ENCODE results near the gene PID1.
"Not testable (repeated sequence)": the region's sequence is repeated elsewhere in the genome, so short reads cannot be mapped to it uniquely, and the experiment has no call there.

PID1 gene

DNA sequence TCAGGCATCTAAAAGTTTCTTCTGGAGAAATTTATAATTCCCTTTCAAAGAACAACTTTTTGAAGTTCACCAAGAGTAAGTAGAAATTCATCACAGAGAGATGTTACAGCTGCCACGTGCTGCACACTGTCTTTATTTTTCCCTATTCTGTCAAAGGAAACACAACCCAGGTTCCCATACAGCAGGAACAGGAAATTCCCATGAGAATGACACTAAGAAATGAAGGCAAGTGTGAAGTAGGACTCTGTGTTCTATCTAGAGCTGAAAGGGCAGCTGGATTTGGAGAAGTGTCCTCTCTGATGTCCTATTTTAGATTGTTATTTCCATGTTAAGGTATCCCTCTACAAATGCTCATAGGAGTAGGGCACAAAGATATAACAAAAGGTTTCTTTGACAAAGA, 58.8 kb downstream of the PID1 start:
- DNase-seq (ENCODE audit: low read depth): no peak

DNA sequence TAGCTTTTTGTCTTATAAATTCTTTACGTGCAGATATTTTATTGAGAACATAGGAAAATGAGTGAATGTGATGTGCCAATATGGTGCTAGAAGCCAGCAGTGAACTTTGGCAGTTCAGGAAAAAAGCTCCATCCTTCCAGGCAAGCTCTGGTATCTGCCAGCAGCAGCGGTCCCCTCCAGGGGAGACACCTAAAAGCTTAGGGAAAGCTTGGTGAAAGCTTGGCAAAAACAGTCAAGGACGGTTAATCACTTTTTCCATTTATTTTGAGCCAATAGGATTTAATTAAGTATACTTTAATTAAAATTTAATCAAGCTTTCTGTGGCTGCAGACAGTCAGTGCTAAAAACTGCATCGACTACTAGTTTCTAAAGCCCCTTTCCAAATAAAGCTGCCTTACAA, 60.4 kb downstream of the PID1 start:
- no peak for DNase-seq (ENCODE audit: low read depth)

DNA sequence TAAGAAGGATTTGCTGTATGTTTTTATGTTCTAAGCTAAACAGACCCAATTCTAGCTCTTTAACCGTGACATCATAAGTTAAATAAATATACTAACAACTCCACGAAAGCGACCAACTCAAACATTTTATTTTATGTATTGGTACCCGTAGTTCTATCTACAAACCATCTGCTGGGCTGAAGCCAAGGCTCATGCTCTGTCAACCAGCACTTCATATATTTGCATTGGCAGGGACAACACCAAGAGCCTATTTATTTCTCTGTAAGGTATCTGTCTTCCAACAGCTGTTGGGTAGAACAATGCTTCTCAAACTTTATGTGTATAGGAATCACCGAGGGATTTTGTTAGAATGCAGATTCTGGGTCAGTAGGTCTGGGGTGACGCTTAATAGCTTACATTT, 64.5 kb downstream of the PID1 start:
- no peak for DNase-seq (ENCODE audit: low read depth)

DNA sequence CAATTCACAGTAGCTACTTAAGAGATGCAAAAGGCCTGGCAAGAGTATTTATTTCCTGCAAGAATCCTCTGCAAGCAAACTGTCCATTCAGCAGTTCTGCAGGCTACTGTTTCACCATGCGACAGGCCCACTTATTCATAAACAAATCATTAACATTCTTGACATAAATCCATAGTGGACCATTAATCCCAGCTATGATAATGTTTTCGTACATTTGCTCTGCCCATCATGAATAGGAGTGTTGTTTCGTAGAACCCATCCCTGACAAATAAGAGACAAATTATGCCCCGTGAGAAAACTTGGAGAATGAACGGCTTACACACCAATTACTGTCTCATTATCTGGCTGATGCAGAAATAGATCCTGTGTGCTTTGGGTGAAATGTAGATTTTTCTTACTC, 65.4 kb downstream of the PID1 start:
- no peak for DNase-seq (ENCODE audit: low read depth)

DNA sequence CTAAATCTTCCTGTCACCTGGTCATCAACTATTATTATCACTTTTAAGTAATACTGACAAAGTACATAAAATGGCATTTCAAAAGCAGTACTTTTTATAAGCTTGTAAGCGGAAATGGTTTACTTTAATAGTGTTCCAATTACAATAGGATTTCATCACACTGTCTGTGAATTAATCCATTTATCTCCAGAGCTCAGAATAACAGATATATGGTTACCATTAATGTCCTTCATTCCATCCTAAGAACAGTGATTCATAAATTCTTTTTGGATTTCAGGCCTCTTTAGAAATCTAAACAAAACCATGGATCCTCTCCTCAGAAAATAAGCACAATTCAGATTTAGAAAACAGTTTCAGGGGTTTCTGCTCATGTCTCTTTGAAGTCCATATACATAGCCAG, 68.4 kb downstream of the PID1 start:
- DNase-seq (ENCODE audit: low read depth): no peak

DNA sequence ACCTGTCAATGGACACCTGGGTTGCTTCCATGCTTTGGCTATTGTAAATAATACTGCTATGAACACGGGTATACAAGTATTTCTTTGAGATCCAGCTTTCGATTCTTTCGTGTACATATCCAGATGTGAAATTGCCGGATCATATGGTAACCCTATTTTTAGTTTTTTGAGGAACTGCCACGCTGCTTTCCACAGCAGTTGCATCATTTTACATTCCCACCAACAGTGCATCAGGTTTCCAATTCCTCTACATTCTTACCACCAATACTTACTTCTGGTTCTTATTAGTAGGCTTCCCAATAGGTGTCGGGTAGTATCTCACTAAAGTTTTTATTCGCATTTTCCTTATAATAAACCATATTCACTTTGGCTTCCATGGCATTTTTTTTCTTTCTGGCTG, 69.6 kb downstream of the PID1 start:
- DNase-seq (ENCODE audit: low read depth): no peak

DNA sequence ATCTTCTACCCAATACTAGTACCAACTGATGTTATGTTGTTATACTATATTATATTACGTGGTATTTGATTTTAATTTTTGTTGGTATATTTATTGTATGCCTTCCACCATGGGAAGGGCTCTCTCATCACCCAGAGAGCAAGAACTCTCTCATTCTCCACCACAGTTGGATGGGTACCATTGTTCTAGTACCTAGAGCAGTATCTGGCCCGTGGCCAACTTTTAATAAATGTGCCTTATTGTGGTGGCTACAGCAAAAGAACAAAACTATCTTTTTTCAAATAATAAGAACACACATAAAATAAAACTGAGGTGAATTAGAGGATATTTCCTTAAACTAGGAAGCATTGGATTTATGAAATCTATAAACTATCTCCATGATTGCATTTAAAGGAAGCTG, 71.8 kb downstream of the PID1 start:
- no peak for DNase-seq (ENCODE audit: low read depth)

DNA sequence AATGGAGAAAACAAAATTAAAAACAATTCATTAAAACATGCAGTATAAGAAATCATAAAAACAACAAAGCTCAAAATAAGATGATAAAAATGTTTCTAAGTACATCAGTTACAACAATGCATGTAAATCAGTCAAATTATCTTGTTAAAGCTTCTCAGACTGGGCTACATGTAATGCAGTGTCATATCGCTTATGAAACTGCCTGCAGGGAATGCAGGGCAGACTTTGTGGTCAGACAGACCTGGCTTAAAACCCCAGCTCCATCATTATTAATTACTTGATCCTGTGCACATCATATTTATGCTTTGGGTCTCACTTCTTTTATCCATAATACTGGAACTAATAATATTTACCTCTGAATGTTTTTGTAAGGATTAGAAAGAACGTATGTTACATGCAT, 74.6 kb downstream of the PID1 start:
- no peak for DNase-seq (ENCODE audit: low read depth)

DNA sequence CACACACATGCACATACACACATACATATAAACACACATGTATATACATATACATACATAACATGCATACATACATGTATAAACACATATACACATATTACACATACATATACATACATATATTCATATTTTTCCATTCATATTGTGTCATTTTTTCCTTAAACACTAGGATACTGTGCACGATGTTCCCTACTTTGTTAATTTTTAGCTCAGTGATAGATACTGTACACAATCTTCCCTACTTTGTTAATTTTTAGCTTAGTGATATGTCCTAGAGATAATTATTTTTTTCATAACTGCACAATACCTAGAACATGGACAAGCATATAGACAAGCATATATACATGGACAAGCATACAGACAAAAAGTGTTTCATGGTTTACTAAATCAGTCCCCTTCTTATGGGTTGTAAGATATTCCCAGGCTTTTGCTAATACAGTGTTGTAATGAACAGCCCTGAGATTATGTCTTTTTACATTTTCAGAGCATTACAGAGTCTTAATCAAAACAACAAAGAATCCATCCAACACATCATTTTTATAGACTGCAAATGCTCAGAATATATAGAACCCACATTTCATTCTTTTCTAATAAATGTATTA, 75.6 kb downstream of the PID1 start:
- DNase-seq (ENCODE audit: low read depth): no peak

DNA sequence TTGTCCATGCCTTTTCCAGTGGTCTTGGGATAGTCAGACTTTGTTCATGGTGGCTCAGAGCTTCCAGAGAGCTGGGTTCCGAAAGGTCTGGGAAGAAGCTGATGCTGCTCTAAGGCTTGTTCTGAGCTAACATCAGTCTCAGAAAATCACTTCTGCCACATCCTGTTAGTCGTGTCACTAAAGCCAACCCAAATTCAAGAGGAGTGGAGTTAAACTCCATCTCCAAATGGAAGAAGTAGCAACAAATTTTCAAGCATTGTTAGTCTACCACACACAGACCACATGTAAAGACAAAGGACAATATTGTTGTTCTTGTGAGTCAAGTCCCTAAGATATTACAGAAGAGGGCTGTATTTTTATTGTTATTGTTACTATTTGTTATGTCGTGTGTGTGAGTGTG, 77.8 kb downstream of the PID1 start:
- no peak for DNase-seq (ENCODE audit: low read depth)

DNA sequence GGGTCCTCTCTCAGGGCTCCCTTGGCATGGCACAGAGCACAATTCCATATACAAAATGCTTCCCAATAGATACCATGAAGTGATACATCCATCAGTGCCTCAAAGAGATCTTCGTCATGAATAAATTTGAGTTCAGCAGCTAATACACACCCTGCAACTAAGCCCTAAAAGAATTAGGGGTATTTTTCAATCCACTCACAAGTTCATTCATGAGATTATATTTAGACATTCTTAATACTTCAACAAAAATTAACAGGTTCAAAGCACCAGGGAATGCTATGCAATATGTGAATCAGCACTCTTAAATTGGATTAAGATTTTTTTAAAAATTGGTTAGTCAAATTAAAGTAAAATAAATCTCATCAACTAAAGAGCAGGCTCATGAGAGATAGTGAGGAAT, 79.7 kb downstream of the PID1 start:
- DNase-seq (ENCODE audit: low read depth): no peak

DNA sequence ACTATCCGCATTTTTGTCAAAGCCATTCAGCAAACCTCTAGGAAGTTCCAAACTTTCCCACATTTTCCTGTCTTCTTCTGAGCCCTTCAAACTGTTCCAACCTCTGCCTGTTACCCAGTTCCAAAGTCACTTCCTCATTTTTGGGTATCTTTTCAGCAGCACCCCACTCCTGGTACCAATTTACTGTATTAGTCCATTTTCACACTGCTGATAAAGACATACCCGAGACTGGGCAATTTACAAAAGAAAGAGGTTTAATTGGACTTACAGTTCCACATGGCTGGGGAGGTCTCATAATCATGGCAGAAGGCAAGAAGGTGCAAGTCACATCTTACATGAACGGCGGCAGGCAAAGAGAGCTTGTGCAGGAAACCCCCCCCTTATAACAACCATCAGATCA, 84.0 kb downstream of the PID1 start:
- not testable (repeated sequence) for DNase-seq (ENCODE audit: low read depth)

DNA sequence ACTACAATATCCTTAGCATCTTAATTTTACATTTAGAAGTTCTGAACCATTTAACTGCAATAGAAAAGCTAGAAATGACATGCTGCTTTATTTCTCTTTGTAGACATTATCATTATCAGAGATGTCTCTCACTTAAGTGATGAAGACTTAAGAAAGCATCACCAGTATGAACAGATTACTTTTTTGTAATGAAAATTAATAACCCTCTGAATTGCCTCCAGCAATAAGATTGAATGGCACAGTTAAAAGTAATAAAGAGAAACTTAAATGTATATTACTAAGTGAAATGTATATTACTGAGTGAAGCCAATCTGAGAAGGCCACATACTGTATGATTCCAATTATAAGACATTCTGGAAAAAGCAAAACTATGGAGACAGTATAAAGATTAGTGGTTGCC, 89.4 kb downstream of the PID1 start:
- DNase-seq (ENCODE audit: low read depth): no peak

DNA sequence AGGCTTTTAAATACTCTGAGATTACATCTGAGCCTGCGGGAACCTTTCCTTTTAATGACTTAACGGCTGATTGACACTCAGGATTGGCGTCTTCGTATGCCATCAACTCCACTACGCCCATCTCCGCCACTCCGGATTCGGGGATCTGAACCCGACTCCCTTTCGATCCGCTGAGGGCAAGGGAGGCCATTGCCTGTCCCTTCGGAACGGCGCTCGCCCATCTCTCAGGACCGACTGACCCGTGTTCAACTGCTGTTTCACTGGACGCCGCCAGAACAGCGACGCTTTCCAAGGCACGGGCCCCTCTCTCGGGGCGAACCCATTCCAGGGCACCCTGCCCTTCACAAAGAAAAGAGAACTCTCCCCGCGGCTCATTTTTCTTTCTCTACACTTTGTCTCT, 90.4 kb downstream of the PID1 start:
- DNase-seq (ENCODE audit: low read depth): no peak

DNA sequence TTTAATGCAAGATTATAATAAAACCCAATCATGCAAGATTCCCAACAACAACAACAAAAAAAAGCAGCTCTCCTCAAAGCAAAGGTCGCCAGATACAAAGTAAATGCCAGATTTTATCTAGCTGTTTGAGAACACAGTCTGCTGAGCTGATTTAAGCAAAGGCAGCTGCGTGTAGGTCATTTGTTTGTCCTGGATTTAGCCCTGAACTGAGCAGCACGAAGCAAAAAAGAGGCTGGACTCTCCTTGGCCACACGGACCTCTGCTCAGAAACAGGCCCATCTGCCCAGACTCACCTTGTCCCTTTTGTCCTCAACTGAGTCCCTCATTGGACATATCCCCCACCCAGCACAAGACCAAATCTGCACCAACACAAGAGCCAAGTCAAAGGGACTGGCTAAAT, 91.5 kb downstream of the PID1 start:
- no peak for DNase-seq (ENCODE audit: low read depth)

DNA sequence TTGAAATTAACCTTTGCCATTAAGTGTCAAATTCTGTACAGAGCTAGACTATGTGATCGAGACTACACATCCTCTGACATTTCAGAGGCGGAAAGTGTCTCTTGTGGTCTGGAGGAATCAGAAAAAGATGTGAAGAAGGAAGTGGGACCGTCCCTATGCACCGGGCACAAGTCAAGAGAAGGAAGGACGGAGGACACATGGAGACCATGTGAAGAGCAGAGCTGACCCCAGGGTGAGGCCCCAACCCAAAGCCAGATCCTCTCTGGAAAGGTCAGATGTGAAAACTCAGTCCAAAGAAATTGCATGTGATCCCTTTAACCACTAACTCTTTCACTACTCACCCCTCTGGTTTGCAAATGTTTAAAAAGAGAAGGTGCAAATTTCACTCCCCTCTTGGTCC, 92.4 kb downstream of the PID1 start:
- no peak for DNase-seq (ENCODE audit: low read depth)

DNA sequence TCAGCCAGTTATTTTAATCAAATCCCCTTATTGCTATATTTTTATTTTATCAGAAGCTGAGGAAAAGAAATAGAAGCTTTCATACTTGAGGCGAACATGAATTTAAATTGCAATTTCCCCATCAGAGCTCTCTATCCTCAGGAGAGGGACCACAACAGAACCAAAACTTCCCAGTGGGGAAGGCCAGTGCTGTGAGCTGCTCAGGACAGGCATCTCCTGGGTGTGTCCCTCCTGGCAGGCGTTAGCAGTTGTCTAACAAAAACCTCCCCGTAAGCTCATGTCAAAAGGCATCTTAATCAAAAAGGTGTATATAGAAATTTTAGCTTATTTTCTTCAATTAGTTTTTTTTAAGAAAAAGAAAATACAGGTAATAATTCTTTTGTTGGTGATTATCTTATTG, 93.0 kb downstream of the PID1 start:
- DNase-seq (ENCODE audit: low read depth): no peak

DNA sequence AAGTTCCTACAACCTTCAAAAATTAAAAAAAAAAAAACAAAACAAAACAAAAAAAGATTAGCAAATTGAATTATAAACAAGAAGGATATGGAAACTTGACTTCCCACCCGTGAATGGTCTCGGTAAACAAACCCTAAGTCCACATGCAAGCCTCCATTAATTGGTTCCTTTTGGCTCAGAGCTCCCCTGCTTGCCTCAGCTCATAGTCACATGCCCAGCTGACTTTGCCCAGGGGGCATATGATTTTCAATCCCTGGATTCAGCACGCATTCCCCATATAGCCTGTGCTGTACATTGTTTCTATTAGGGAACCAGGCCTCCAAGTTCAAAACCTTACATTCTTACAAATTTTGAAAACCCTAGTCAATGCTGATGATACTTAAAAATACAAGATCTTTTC, 95.0 kb downstream of the PID1 start:
- no peak for DNase-seq (ENCODE audit: low read depth)

DNA sequence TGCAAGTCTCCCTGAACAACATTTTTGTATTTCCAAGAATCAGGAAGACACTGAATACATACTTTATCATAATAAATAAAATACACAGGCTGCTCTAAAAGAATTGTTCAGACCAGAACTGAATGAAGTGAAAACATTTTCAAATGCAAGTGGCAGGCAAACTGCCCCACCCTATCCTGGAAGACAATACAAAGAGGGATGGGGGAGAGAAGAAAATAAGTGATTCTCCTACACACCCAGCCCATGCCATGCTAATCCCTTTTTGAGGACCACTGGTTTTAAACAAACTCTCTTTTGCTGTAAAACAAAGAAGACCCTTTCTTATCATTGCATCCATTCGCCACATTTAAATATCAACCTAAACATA, 95.6 kb downstream of the PID1 start:
- DNase-seq (ENCODE audit: low read depth): no peak

DNA sequence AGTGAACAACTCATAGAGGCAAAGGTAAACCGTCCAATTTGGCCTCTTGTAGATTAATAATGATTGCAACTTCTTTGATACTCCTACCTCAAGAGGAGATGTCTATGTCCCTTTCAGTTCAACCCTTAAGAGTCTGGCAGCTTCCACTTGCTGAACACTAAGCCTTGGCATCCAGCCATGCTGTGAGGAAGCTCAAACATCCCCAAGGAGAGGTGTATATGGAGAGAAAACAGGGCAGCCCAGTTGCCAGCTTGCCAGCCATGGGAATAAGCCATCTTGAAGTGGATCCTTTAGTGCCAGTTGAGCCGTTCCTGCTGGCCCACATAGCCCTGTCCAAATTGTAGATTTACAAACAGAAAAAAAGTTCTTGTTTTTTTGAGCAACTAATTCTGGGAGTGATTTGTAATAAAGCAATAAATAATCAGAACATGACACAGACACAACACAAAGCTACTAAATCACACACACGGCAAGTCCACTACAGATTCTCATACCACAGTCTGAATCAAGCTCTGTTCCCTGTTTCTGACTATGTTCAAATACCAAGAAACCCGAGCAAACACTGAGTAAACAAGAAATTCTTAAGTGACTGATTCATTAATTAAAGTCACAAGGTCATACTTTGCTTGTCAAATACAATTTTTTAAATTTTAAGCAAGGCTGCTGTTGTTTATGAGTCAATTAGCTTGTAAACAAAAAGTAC, 96.1 kb downstream of the PID1 start:
- no peak for DNase-seq (ENCODE audit: low read depth)

DNA sequence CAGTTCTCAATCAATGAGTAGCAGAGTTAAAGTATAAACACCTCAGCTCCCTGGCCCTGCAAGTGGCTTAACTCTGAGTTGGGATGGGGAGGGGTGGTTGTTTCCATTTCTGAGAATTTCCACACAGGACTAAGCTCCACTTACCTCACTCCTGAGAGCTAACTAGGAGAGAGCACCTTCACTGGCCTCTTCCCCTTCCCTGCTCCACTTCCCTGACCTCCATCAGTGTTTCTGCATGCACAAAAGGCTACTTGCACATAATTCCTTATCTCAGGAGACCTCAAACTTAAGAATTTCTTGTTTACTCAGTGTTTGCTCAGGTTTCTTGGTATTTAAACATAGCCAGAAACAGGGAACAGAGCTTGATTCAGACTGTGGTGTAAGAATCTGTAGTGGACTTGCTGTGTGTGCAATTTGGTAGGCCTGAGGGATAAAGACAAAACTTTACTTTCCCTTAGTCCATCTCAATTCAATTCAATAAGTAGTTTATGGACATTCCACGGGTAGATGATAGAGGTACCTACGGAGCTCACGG, 97.2 kb downstream of the PID1 start:
- no peak for DNase-seq (ENCODE audit: low read depth)

DNA sequence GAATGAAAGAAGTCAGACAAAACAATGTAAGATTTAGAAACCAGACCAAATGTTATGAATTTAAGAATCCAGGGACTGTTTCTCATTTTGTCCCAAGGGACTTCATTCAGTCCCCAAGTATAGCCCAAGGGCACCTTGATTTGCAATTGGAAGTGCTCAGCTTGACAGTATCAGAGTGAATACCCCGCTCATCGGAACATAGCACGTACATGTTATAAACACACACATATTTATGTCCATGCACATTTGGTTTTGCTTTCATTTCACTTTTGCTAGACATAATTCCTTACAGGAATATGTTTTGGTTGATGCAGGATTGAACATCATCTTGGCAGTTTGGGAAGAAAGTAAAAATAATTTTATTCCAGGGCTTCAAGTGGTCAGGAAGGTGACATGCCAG, 100.2 kb downstream of the PID1 start:
- DNase-seq (ENCODE audit: low read depth): no peak

DNA sequence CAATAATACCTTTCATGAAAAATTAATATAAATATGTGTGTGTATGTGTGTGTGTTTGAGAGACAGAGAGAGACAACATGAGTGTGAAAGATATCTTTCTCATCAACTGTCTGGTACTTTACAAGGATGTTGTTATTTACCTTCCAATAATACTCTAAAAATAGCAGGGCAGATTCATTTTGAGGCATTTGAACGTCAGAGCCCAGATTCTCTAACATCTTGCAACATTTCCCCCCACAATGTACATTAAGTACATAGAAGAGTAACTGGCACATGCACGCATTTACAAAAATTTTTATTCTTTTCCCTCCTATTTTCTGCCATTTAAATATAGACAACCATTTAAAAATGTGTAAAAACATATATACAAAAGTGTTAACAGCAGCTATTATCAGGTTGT, 100.9 kb downstream of the PID1 start:
- no peak for DNase-seq (ENCODE audit: low read depth)

DNA sequence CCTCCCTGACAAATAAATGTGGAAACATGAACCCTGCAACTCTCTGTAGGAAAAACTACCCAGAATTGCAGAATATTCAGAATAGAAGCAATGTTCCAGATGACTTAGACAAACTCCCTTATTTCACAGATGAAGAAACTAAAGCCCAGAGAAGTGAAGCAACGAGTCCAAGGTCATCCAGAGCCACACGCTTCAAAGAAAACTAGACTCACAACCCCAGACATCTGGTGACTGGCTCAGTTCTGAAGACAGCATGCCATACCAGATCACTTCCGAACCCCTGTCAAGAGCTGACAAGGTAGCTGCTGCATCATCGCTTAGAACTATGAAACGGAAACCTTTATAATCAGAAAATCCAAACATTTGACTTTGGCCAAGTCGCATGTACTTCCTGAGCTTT, 101.3 kb downstream of the PID1 start:
- no peak for DNase-seq (ENCODE audit: low read depth)
